Stimulated activated naive CD8-positive, alpha-beta T cell treated with anti-CD3 and anti-CD28 coated beads, Interleukin-15, amount 100 ng/mL, for 72 hours (primary cell): Measurements from ENCODE around the gene BHLHE23.

Experiments used
- ATAC-seq: fragments of 150-1000 bp; cut with Tn5 transposase; 2 replicates; pipeline ENCODE4 v1.10.0; 2021; ENCODE audit warnings: mild to moderate bottlenecking, moderate library complexity
- DNase-seq, 2 donors: peaks; one replicate each; pipeline ENCODE4 v3.0.0; 2021 to 2022
- H3K27ac Mint-ChIP-seq, 2 donors: one replicate each; pipeline ENCODE4 v1.8.0; 2022; ENCODE audit warnings: mild to moderate bottlenecking in 2 of 2, mixed read lengths in 2 of 2, moderate library complexity in 2 of 2
- H3K27me3 Mint-ChIP-seq: one replicate; pipeline ENCODE4 v1.8.0; 2022; ENCODE audit warnings: mixed read lengths
- H3K4me1 Mint-ChIP-seq: one replicate; pipeline ENCODE4 v1.8.0; 2022; ENCODE audit warnings: mild to moderate bottlenecking, mixed read lengths
- H3K4me3 Mint-ChIP-seq, 2 donors: one replicate each; pipeline ENCODE4 v1.8.0; 2022; ENCODE audit warnings: mild to moderate bottlenecking in 2 of 2, mixed read lengths in 2 of 2, moderate library complexity in 1 of 2
- H3K9me3 Mint-ChIP-seq, 2 donors: one replicate each; pipeline ENCODE4 v1.8.0; 2022; ENCODE audit warnings: mixed read lengths in 2 of 2

Gene BHLHE23

DNA sequence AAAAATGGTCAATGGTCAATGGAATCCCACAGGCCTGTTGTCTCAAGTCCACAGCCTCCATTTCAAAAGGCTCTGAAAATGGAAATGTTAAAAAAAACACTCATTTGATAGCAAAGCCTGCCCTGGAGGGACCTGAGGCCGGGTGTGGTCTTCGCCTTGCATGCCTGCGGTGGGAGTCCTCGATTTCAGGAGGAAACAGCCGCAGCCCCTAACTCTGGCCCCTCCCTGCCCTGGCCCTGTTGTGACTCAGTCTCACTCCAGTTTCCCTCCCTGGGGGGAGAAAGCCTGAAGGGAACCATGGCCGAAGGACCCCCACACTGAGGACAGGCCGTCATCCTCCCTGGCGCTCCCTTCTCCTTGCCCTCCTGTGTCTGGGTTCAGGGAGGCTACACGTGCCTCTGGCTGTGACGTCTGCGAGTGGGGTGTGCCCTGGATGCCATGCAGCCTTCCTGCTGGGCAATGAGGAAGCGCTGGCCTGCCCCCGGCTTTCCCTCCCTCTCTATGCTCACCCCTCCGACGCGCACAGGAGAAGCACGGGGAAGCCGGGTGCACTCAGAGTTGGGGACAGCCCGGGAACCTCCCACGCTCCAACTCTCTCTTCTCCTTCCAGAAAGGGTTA is 9.2 kb downstream of the BHLHE23 start:
- no peak overlapping the region for H3K27ac Mint-ChIP-seq

DNA sequence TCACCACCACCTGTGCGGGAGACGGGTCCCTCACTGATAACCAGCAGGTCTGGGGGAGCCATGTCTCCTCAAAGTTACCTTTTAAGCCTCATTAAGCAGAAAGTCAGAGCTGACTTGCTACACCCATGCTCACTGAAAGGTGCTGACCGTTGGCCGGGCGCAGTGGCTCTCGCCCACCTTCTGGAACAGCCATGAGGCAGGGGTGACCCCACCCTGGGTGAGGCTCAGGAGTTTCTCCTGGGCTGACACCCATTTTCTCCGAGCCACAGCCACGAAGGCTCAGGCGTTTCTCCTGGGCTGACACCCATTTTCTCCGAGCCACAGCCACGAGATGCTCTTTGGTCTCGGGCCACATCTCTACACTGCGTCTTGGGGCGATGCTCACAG is 10.2 kb downstream of the BHLHE23 start:
- Mint-ChIP-seq H3K27me3 (peaks cover 57% of the 10 kb centered on the region), H3K4me3 (no peak overlapping the region), H3K27ac (no peak overlapping the region), H3K4me1 (peaks cover 11% of the 10 kb centered on the region), H3K9me3 (no peaks in the 10 kb centered on the region)
- DNase-seq (no peak), ATAC-seq (no peak)

More for the DNA sequence above, 9.2 kb downstream of the BHLHE23 start:
- Mint-ChIP-seq H3K4me3 (no peak overlapping the region), H3K4me1 (peaks cover 11% of the 10 kb centered on the region), H3K27me3 (peaks cover 66% of the 10 kb centered on the region), H3K9me3 (no peaks in the 10 kb centered on the region)
- DNase-seq, result no peak
- ATAC-seq, result no peak

DNA sequence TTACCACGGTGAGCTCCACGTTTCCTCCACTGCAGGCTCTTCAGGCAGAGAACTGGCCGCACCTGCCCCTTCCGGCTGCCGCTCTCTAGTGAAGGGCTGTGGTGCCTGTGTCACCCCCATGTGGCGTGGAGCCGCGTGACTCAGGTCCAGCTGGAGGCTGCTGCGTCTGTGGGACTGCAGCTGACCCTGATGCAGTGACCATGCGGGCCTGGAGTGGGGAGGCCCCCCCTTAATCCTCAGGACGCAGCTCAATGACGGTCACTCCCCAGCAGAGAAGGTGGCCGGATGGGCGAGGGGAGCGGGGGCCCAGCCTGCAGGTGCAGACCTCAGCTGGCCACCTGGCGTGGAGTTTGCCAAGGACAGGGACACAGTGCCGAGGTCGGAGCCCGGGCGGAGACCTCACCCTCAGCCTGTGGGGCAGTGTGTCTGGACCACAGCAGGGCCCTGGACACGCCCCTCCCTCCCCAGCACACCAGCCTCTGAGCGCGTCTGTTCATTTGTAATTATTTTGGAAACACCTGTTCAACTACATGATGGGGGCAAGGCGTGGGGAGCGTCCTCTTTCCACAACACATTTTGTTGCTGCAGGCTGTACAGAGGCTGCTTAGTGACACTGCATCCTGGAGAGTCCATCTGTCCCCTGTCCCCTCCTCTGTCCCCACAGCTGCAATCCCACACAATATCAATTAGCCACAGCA is 10.7 kb downstream of the BHLHE23 start:
- DNase-seq (no peak), ATAC-seq (no peak)
- H3K4me1 Mint-ChIP-seq, result peaks cover 11% of the 10 kb centered on the region
- H3K27me3 Mint-ChIP-seq, result peaks cover 52% of the 10 kb centered on the region
- no peak overlapping the region for H3K27ac Mint-ChIP-seq
- H3K9me3 Mint-ChIP-seq, result no peaks in the 10 kb centered on the region
- H3K4me3 Mint-ChIP-seq, result no peak overlapping the region

DNA sequence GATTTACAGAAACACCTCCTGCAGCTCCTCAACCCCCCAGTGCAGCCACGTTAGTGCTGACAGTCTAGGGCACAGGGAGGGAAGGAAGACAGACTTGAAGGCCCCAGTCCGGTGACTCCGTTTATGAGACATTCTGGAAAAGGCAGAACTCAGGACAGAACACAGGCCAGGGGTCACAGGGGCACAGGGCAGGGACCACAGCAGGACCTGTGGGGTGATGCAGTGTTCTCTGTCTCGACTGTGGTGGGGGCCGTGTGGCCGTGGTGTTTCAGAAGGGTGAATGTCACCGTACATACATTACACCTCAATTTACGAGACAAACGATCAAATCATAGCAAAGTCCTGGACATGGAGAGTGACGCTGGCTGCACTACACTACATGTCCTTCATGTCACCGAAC is 11.3 kb downstream of the BHLHE23 start:
- Mint-ChIP-seq H3K4me3 (no peak overlapping the region), H3K27me3 (peaks cover 46% of the 10 kb centered on the region), H3K27ac (no peak overlapping the region), H3K9me3 (no peaks in the 10 kb centered on the region), H3K4me1 (peaks cover 11% of the 10 kb centered on the region)
- DNase-seq (no peak), ATAC-seq (no peak)

DNA sequence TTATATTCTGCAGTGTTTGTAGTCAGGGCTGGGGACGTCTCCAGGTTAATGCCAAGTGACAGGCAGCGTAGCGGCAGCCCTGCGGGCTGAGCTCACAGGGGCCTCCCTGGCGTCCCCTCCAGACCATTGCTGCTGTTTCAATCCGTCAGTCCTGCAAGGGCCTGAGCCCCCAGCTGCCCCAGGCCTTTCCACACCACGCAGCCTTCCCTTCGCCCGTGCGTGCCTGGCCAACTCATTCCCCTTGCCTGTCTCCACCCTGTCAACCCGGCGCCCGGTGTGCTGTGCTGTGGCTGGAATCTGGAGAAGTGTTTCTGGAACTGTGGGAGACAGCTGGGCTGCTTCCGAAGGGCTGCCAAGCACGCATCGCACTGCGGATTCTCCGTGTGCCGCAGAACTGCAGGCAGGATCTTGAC is 11.9 kb downstream of the BHLHE23 start:
- Mint-ChIP-seq H3K27me3 (peaks cover 40% of the 10 kb centered on the region), H3K9me3 (no peaks in the 10 kb centered on the region), H3K4me3 (no peak overlapping the region), H3K4me1 (peaks cover 7% of the 10 kb centered on the region), H3K27ac (no peak overlapping the region)
- DNase-seq (no peak), ATAC-seq (no peak)

DNA sequence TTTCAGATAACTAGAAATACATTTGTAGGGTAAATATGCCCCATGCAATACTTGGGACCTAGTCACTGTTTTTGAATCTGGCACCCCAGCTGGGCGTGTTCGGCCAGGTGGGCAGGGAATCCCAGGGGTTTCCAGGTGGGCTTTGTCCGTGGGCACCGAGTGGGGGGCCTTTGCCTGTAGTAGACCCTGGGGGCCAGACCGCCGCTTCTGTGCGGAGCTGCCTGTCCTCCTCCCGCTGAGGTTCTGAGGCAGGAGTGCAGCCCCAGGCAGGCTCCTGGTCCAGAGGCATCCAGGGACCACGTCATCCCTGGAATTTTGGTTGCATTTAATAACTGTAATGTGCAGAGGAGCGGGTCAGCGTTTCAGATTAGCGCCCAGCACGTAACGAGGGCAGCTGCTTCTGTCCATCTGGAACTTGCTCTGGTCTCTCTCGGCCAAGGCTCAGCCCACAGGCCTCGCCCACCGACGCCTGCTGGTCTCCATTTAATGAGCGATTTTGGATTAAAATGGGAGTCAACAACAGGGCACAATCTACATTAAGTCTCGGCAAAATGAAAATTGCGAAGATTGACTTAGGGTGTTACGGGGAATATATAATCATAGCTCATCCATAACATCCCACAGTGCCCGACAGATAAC is 12.8 kb downstream of the BHLHE23 start:
- no peak for DNase-seq
- Mint-ChIP-seq H3K27me3 (peaks cover 31% of the 10 kb centered on the region), H3K9me3 (no peaks in the 10 kb centered on the region), H3K4me1 (peaks cover 6% of the 10 kb centered on the region), H3K27ac (no peak overlapping the region), H3K4me3 (no peak overlapping the region)
- no peak for ATAC-seq

DNA sequence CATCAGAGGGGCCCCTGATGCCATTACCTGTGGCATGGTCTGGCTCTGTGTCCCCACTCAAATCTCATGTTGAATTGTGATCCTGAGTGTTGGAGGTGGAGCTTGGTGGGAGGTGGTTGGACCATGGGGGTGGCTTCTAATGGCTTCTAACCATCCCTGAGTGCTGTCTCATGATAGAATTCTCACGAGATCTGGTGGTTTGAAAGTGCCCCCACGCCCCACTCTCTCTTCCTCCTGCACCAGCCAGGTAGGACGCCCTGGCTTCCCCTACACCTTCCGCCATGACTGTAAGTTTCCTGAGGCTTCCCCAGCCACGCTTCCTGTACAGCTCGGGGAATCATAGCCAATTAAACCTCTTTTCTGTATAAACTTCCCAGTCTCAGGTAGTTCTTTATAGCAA is 14.9 kb downstream of the BHLHE23 start:
- H3K9me3 Mint-ChIP-seq, result no peaks in the 10 kb centered on the region
- H3K4me3 Mint-ChIP-seq, result no peak overlapping the region
- ATAC-seq (no peak), DNase-seq (no peak)
- H3K27ac Mint-ChIP-seq, result no peak overlapping the region
- H3K27me3 Mint-ChIP-seq, result peaks cover 13% of the 10 kb centered on the region
- peaks cover 10% of the 10 kb centered on the region for H3K4me1 Mint-ChIP-seq

DNA sequence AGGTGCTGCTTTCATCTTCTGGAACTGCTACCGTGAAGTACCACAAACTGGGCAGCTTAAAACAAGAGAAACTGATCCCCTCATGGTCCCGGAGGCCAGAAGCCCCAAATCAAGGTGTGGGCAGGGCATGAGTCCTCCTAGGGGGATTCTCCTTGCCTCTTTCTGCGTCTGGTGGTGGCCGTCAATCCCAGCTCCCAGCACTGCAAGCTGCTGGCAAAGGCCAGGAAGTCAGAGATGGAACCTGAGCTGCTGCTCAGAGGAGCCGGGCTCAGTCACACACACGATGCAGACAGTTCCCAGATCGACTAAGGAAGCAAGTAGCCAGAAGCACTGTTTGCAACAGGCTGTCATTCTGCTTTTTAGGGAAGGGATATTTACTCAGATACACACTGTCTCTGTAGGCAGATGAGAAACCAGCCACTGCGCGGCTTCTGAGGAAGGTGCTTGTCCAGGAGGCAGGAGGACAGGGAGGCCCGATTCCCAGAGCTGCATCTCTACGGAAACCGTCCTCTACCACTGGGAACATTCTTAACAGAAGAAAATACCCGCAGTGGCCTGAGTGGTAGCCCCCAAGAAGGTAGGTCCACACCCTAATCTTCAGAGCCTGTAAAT is 15.5 kb downstream of the BHLHE23 start:
- Mint-ChIP-seq H3K4me3 (no peak overlapping the region), H3K27ac (no peak overlapping the region), H3K9me3 (no peaks in the 10 kb centered on the region), H3K4me1 (peaks cover 10% of the 10 kb centered on the region), H3K27me3 (peaks cover 13% of the 10 kb centered on the region)
- DNase-seq, result no peak
- no peak for ATAC-seq

DNA sequence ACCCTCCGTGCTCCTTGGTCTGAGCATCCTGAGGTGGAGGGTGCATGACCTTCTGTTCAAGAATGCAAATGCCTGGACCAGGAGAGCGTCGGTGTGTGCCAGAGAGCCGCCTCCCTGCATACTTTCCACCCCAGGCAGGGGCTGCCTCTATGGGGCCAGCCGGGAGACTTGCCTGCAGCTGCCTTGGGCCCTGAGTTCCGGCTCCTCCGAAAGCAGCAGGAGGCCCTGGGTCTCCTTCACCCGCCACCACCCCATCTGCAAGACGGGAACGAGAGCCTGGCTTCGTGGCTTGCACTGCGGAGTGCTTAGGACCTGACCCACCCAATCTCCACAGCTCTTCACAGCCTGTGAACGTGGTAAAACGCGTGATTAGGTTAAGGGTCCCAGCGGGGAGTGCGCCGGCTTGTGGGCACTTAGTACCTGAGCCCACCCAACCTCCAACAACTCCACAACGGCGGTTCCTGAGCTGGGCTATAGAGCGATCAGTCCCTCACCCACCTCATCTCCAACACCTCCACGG is 16.4 kb downstream of the BHLHE23 start:
- H3K4me3 Mint-ChIP-seq, result no peak overlapping the region
- no peak overlapping the region for H3K27ac Mint-ChIP-seq

DNA sequence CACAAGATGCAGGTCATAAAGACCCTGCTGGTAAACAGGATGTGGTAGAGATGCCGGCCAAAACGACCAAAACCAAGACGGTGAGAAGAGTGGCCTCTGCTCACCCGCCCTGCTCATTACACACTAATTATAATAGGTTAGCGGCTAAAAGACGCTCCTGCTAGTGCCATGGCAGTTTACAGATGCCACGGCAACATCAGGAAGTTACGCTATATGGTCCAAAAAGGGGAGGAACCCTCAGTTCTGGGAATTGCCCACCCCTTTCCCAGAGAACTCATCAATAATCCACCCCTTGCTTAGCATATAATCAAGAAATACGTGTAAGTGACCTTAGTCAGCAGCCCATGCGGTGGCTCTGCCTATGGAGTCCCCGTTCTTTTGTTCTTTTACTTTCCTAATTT is 17.6 kb downstream of the BHLHE23 start:
- H3K27me3 Mint-ChIP-seq, result peaks cover 8% of the 10 kb centered on the region
- H3K27ac Mint-ChIP-seq, result no peak overlapping the region
- peaks cover 10% of the 10 kb centered on the region for H3K4me1 Mint-ChIP-seq
- peak; percentile 65 for ATAC-seq
- peak overlapping the region; percentile 61 to 70 for H3K4me3 Mint-ChIP-seq
- no peaks in the 10 kb centered on the region for H3K9me3 Mint-ChIP-seq
- peak in 1 of 2 donors; percentile 41 for DNase-seq

More for the DNA sequence above, 16.4 kb downstream of the BHLHE23 start:
- ATAC-seq, result no peak
- no peak for DNase-seq
- Mint-ChIP-seq H3K27me3 (peaks cover 4% of the 10 kb centered on the region), H3K4me1 (peaks cover 10% of the 10 kb centered on the region), H3K9me3 (no peaks in the 10 kb centered on the region)

DNA sequence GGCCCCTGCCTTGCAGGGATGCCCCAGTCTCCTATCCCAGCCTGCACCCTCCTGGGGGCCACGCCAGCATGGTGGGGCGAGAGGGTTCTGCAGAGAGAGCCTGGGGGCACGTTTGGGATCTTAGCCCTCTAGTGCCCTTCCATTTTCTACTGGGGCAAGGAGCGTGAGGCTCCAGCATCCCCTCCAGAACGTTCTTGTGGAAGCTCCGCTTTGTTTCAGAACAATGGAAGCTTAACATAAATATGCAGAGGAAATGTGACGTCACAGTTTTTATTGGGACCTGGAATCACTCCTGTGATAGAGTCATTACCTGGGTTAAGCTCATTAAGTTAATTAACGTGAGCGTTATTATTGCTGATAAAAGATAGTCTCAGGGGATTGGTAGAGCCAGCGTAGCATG is 19.6 kb downstream of the BHLHE23 start:
- peaks cover 17% of the 10 kb centered on the region for H3K4me1 Mint-ChIP-seq
- DNase-seq (no peak), ATAC-seq (no peak)
- no peak overlapping the region for H3K27ac Mint-ChIP-seq
- H3K9me3 Mint-ChIP-seq, result no peaks in the 10 kb centered on the region
- H3K4me3 Mint-ChIP-seq, result no peak overlapping the region
- H3K27me3 Mint-ChIP-seq, result peaks cover 27% of the 10 kb centered on the region

DNA sequence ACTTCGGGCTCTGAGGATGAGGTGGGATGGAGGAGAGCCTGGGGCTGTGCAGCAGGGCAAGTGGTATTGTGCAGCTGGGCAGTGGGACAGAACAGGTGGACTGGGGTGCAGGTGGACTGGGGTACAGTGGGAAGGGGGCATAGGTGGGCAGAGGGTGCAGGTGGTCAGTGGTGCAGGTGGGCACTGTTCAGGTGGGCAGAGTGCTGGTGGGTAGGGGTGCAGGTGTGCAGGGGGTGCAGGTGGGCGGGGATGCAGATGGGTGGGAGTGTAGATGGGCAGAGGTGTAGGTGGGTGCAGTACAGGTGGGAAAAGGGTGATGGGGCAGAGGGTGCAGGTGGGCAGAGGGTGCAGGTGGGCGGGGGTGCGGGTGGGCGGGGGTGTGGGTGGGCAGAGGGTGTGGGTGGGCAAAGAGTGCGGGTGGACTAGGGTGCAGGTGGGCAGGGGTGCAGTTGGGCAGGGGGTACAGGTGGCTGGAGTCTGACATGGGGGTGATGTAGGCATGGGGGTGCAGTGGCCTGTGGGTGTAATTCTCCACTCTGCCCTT is 20.4 kb downstream of the BHLHE23 start:
- H3K27ac Mint-ChIP-seq, result peak overlapping the region in 1 of 2 donors; percentile 48
- peaks cover 25% of the 10 kb centered on the region for H3K4me1 Mint-ChIP-seq
- peaks cover 35% of the 10 kb centered on the region for H3K27me3 Mint-ChIP-seq

DNA sequence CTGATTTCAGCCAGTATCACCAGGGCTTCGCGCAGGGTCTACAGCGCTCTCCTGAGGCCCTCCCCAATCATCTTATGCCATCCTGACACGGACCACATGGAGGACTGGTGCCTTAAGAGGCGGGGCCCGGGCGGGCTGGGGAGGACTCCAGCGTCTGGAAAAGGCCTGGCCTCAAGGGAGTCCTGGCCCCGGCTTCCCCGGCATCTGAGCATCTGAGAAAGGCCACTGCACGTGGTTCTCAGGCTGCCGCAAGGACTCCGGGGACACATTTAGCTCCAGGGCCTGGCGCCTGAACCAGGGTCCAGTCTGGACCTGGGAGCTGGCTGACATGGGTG is 21.4 kb downstream of the BHLHE23 start:
- Mint-ChIP-seq H3K27ac (no peak overlapping the region), H3K9me3 (no peaks in the 10 kb centered on the region), H3K4me3 (no peak overlapping the region), H3K4me1 (peaks cover 33% of the 10 kb centered on the region), H3K27me3 (peaks cover 44% of the 10 kb centered on the region)
- DNase-seq (no peak), ATAC-seq (no peak)

More for the DNA sequence above, 20.4 kb downstream of the BHLHE23 start:
- Mint-ChIP-seq H3K9me3 (no peaks in the 10 kb centered on the region), H3K4me3 (peak overlapping the region in 1 of 2 donors; percentile 4)
- no peak for DNase-seq
- ATAC-seq, result peak; percentile 28

DNA sequence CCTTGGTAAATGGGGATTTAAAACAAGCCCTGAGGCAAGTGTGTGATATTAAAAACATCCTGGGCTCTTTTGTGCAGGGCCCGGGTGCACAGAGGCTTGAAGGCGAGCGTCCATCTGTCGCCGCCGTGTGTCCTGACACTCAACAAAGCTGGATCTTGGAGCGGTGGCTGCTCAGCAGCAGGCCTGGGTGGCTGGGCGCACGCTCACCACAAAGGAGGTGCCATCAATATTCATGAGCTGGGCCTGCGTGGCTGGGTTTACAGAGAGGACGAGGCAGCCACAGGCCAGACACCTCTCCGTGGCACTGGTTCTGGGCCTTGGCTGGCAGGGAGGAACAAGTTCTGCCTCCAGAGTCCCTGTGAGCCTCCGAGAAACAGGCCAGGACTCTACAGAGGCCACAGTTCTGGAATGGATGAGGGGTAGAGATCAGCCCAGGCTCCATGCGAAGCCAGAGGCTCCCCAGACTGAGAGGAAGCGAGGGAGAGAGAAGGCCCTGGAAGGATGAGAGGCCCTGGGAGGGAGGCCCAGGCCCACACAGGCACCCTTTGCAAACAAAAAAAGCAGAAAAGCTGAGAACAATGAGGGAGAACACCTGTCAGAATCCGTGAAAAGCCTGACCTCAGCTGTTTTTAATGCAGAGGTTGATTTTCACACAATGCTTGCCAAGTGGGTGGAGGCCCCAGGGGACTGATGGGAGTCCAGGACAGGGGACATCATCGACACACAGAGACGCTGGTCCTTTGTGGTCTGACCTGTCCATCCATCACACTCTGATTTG is 21.9 kb downstream of the BHLHE23 start:
- peak overlapping the region in 1 of 2 donors; percentile 81 for H3K27ac Mint-ChIP-seq
- H3K27me3 Mint-ChIP-seq, result peaks cover 50% of the 10 kb centered on the region
- no peaks in the 10 kb centered on the region for H3K9me3 Mint-ChIP-seq
- H3K4me1 Mint-ChIP-seq, result peaks cover 39% of the 10 kb centered on the region
- DNase-seq (no peak), ATAC-seq (no peak)
- H3K4me3 Mint-ChIP-seq, result no peak overlapping the region

DNA sequence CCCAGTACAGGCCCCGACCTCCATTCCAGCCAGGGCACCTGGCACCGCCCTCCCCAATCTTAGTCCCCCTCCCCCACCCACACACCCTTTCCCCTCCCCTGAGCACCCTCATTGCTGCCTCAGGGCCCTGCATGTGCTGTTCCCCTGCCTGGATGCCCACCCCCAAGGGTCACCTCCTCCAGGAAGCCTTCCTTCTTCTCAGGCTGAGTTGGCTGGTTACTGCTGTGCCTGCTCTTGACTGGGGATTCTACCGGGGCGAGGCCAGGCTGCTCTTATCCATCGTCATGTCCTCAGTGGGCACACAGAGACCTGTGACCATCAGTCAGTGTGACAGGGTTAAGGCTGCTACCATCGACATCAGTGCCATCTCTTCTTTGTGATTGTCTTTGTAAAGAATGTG is 23.6 kb downstream of the BHLHE23 start:
- no peaks in the 10 kb centered on the region for H3K9me3 Mint-ChIP-seq
- peaks cover 66% of the 10 kb centered on the region for H3K27me3 Mint-ChIP-seq
- H3K27ac Mint-ChIP-seq, result no peak overlapping the region
- H3K4me3 Mint-ChIP-seq, result no peak overlapping the region
- H3K4me1 Mint-ChIP-seq, result peaks cover 40% of the 10 kb centered on the region
- ATAC-seq (no peak), DNase-seq (no peak)
